Right cardiac atrium (tissue), 5 donors: ENCODE data around the gene ALKBH5. TPM values are rescaled to one million over a fixed set of nuclear protein-coding genes. Genes with fewer than 3 reads are reported as not detected.
A peak's percentile ranks its signal among the peaks of the same experiment; 100 is the strongest.

Source experiments
- ATAC-seq, 2 donors: fragments of 200-7000 bp; cut with Tn5 transposase; one replicate each; pipeline versions ENCODE4 v1.8.0 to v1.9.1; 2020; ENCODE audit warnings: moderate library complexity in 2 of 2, mild to moderate bottlenecking in 1 of 2
- DNase-seq, 3 donors: peaks; one replicate each; pipeline ENCODE4 v3.0.0-alpha.2; 2020
- H3K27ac ChIP-seq: one replicate; pipeline ENCODE4 v1.5.1; 2013; ENCODE audit warnings: mild to moderate bottlenecking, low read length, control low read depth, moderate library complexity
- H3K27me3 ChIP-seq: one replicate; pipeline ENCODE4 v1.6.1; 2013; ENCODE audit not compliant: control insufficient read depth, insufficient read depth
- H3K4me1 ChIP-seq: one replicate; pipeline ENCODE4 v1.6.1; 2013; ENCODE audit warnings: low read length; ENCODE audit not compliant: control insufficient read depth, insufficient read depth
- H3K4me3 ChIP-seq: one replicate; pipeline ENCODE4 v1.5.1; 2013; ENCODE audit warnings: low read length, control low read depth
- H3K9me3 ChIP-seq: one replicate; pipeline ENCODE4 v1.6.1; 2013; ENCODE audit warnings: low read length; ENCODE audit not compliant: control insufficient read depth
- WGBS: extraction: QIAGEN DNeasy Blood & Tissue Kit; methylation state at CpG from one replicate; pipeline ENCODE4 v1.1.7; 2013; 5-methylcytosine and 5-hydroxymethylcytosine counted together
- intact Hi-C, 4 donors: fragments of 100-400 bp; cut with DNase I; formaldehyde crosslinking; loops; one replicate each; pipeline versions ENCODE4 v1.11.0 to v1.14.0; 2022 to 2023
- polyA plus RNA-seq: library from polyadenylated mRNA; stranded (reverse); fragments of 200-250 nt; gene quantifications from one replicate; pipeline ENCODE4 v1.2.3, GENCODE V29; 2013
- total RNA-seq, 4 donors: library from RNA; stranded (reverse); fragmentation: NEBNext Ultra II Directional; extraction: Animal tissue kit (Norgen Biotek cat#: 25700); gene quantifications; one replicate each; pipeline ENCODE4 v1.2.1, GENCODE V29; 2021
- donor health status: healthy with polysubstance abuse.
- donor health status: DM: no; HTN: yes; CAD: no.
- donor health status: DM: no; HTN: no; CAD: no.
- donor health status: DM: no; HTN: yes; CAD: no; lungs with severe emphysema.
- donor health status: DM: yes; HTN: yes; CAD: no.

Gene ALKBH5
- total and polyA plus RNA-seq, 5 donors: 112 to 195 (median 183) TPM

- H3K4me1 ChIP-seq: no peaks in the 10 kb centered on the region
- no peak overlapping the region for H3K27ac ChIP-seq
- DNase-seq: peak; percentile 53 to 86 (median 85)
- ATAC-seq: peak; percentile 49 to 62
- intact Hi-C loops: loop anchor here in 2 of 4 donors (10.0 kb wide), 2 partner anchors 74 to 96 kb away; partner anchors contain the start of genes SMCR8 (in 1 of the 2) and TOP3A (in 1 of the 2)
- no peak overlapping the region for H3K4me3 ChIP-seq
- H3K27me3 ChIP-seq: no peaks in the 10 kb centered on the region
- no peaks in the 10 kb centered on the region for H3K9me3 ChIP-seq
- WGBS: 17% methylated on average over 4 of the region's 4 CpGs
Measured at GRCh38 chr17:18218756-18219415, 35.3 kb downstream of the ALKBH5 start.

- H3K4me1 ChIP-seq: no peaks in the 10 kb centered on the region
- intact Hi-C loops: no loop called here
- no peaks in the 10 kb centered on the region for H3K9me3 ChIP-seq
- DNase-seq: peak in 1 of 3 donors; percentile 67
- H3K27ac ChIP-seq: peak overlapping the region; percentile 25
- 86% methylated on average over 4 of the region's 4 CpGs for WGBS
- H3K27me3 ChIP-seq: no peaks in the 10 kb centered on the region
- H3K4me3 ChIP-seq: no peak overlapping the region
- no peak for ATAC-seq
Measured at GRCh38 chr17:18224053-18224386, 40.4 kb downstream of the ALKBH5 start.

GRCh38 chr17:18224387-18225120 lies 40.9 kb downstream of the ALKBH5 start:
- ATAC-seq (peak; percentile 61 to 67), DNase-seq (peak; percentile 60 to 81 (median 79))
- Histone ChIP-seq H3K9me3 (no peaks in the 10 kb centered on the region), H3K27ac (peak overlapping the region; percentile 62), H3K4me1 (no peaks in the 10 kb centered on the region), H3K4me3 (peak overlapping the region; percentile 98), H3K27me3 (no peaks in the 10 kb centered on the region)
- WGBS: 38% methylated on average over 23 of the region's 23 CpGs
- intact Hi-C loops: no loop called here

GRCh38 chr17:18225121-18225641 lies 41.6 kb downstream of the ALKBH5 start, which contains the start of gene LLGL1:
LLGL1 (plus strand) TSS chr17:18225635; CDS start chr17:18225683, 48 bp downstream.
- intact Hi-C loops: no loop called here
- ATAC-seq (peak; percentile 96 to 97), DNase-seq (peak; percentile 98 to 100 (median 99))
- Histone ChIP-seq H3K4me3 (peak within 1 kb of the TSS; percentile 98), H3K27ac (peak within 1 kb of the TSS; percentile 62), H3K4me1 (no peaks in the 10 kb centered on the region), H3K27me3 (no peaks in the 10 kb centered on the region), H3K9me3 (no peaks in the 10 kb centered on the region)
- under 1% methylated on average over 60 of the region's 60 CpGs for WGBS

- Histone ChIP-seq H3K9me3 (no peaks in the 10 kb centered on the region), H3K4me1 (no peaks in the 10 kb centered on the region), H3K27ac (no peak overlapping the region), H3K4me3 (peak overlapping the region; percentile 98), H3K27me3 (no peaks in the 10 kb centered on the region)
- intact Hi-C loops: no loop called here
- DNase-seq (no peak), ATAC-seq (peak in 1 of 2 donors; percentile 3)
- WGBS: under 1% methylated on average over 56 of the region's 57 CpGs
Measured at GRCh38 chr17:18225642-18226283, 42.1 kb downstream of the ALKBH5 start.

GRCh38 chr17:18226284-18226945 lies 42.8 kb downstream of the ALKBH5 start:
- WGBS: 22% methylated on average over 16 of the region's 16 CpGs
- Histone ChIP-seq H3K4me1 (no peaks in the 10 kb centered on the region), H3K27me3 (no peaks in the 10 kb centered on the region), H3K27ac (no peak overlapping the region), H3K9me3 (no peaks in the 10 kb centered on the region), H3K4me3 (peak overlapping the region; percentile 98)
- ATAC-seq (no peak), DNase-seq (no peak)
- intact Hi-C loops: no loop called here

GRCh38 chr17:18227635-18228034 lies 44.0 kb downstream of the ALKBH5 start:
- ATAC-seq (no peak), DNase-seq (no peak)
- no peak overlapping the region for H3K27ac ChIP-seq
- H3K27me3 ChIP-seq: no peaks in the 10 kb centered on the region
- H3K4me3 ChIP-seq: no peak overlapping the region
- intact Hi-C loops: no loop called here
- no peaks in the 10 kb centered on the region for H3K9me3 ChIP-seq
- 98% methylated on average over 5 of the region's 5 CpGs for WGBS
- no peaks in the 10 kb centered on the region for H3K4me1 ChIP-seq

- H3K27me3 ChIP-seq: no peaks in the 10 kb centered on the region
- no peaks in the 10 kb centered on the region for H3K4me1 ChIP-seq
- intact Hi-C loops: no loop called here
Measured at GRCh38 chr17:18228176-18228682, 44.6 kb downstream of the ALKBH5 start.

GRCh38 chr17:18229254-18229653 lies 45.6 kb downstream of the ALKBH5 start:
- Histone ChIP-seq H3K4me1 (no peaks in the 10 kb centered on the region), H3K4me3 (no peak overlapping the region), H3K27me3 (no peaks in the 10 kb centered on the region), H3K9me3 (no peaks in the 10 kb centered on the region), H3K27ac (no peak overlapping the region)
- DNase-seq (no peak), ATAC-seq (no peak)
- intact Hi-C loops: no loop called here
- 89% methylated on average over 4 of the region's 4 CpGs for WGBS

More at GRCh38 chr17:18228176-18228682, 44.6 kb downstream of the ALKBH5 start:
- Histone ChIP-seq H3K9me3 (no peaks in the 10 kb centered on the region), H3K4me3 (no peak overlapping the region), H3K27ac (no peak overlapping the region)
- WGBS: 87% methylated on average over 10 of the region's 10 CpGs
- DNase-seq (peak in 1 of 3 donors; percentile 38), ATAC-seq (no peak)

GRCh38 chr17:18229771-18230170 lies 46.1 kb downstream of the ALKBH5 start:
- Histone ChIP-seq H3K9me3 (no peaks in the 10 kb centered on the region), H3K4me1 (no peaks in the 10 kb centered on the region), H3K4me3 (no peak overlapping the region), H3K27ac (no peak overlapping the region), H3K27me3 (no peaks in the 10 kb centered on the region)
- ATAC-seq: no peak
- DNase-seq: peak in 1 of 3 donors; percentile 26
- WGBS: 91% methylated on average over 7 of the region's 7 CpGs
- intact Hi-C loops: no loop called here
